Measurements from ENCODE around the gene FGF11. TPM values are rescaled to one million over a fixed set of nuclear protein-coding genes. Genes with fewer than 3 reads are reported as not detected.

Gene FGF11
- total and polyA plus RNA-seq, 2 of the 13 experiments (the other 11 are each of a cell fraction or from before 2014, with no cell fraction given), result 0.20 to 7.6 TPM

DNA sequence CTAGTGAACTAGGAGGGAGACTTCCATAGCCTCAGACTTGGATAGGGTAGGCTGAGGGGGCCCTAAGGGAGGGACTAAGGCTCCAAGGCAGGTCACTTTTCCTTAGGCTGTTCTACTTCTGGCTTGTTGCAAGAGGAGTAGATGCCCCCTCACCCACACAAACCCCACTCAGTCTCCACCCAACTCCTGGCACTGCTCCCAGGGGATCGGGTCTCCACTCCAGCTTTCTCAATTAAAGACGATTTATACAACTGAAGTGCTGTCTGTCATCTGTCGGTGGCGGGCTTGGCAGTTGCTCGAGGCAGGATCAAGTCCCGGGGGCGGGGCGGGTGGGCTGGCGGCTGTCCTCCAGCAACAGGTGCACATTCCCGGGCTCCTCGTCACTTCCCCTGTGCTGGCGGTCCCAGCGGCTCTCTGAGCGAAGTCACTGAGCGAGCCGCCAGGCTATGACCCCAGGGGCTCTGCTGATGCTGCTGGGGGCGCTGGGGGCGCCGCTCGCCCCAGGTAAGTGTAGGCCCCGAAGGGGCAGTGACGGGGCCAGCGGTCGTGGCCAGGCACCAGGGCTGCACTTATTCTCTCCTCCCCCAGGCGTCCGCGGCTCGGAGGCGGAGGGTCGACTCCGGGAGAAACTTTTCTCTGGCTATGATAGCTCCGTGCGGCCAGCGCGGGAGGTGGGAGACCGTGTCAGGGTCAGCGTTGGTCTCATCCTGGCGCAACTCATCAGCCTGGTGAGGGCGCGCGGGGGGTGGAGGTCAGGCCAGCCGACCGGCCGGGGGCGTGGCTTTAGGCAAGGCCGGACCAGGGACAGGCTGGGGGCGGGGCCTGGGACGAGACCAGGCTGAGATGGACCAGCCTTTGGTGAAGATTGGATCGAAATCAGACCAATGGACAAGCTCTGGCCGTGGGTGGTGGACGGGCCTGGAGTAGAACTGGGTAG is 5.6 kb downstream of the FGF11 start, which contains the start of gene CHRNB1 (continued):
- TF ChIP-seq, protein P1, sequence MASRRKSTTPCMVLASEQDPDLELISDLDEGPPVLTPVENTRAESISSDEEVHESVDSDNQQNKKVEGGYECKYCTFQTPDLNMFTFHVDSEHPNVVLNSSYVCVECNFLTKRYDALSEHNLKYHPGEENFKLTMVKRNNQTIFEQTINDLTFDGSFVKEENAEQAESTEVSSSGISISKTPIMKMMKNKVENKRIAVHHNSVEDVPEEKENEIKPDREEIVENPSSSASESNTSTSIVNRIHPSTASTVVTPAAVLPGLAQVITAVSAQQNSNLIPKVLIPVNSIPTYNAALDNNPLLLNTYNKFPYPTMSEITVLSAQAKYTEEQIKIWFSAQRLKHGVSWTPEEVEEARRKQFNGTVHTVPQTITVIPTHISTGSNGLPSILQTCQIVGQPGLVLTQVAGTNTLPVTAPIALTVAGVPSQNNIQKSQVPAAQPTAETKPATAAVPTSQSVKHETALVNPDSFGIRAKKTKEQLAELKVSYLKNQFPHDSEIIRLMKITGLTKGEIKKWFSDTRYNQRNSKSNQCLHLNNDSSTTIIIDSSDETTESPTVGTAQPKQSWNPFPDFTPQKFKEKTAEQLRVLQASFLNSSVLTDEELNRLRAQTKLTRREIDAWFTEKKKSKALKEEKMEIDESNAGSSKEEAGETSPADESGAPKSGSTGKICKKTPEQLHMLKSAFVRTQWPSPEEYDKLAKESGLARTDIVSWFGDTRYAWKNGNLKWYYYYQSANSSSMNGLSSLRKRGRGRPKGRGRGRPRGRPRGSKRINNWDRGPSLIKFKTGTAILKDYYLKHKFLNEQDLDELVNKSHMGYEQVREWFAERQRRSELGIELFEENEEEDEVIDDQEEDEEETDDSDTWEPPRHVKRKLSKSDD (CRISPR knock-in tag; IDR thresholded peaks at IDR 0.05; ENCODE audit: low read depth), result 0 out of 2 replicates have a peak, but pooled peaks have one; percentile 32
- peak; percentile 78 for TF ChIP-seq KDM2A (CRISPR knock-in tag; IDR thresholded peaks at IDR 0.05; ENCODE audit: borderline replicate concordance, low read depth)
- no peak for TF ChIP-seq SMC3 (IDR thresholded peaks at IDR 0.05; ENCODE audit: low read length)
- no peak for TF ChIP-seq PCBP2 (optimal IDR thresholded peaks at IDR 0.05; ENCODE audit: low read depth, low read length, poor library complexity, severe bottlenecking)
- no peak for TF ChIP-seq ZFYVE20 (CRISPR knock-in tag; IDR thresholded peaks at IDR 0.05; ENCODE audit: borderline replicate concordance, low read depth)
- peak; percentile 68 for TF ChIP-seq GATAD1 (CRISPR knock-in tag; IDR thresholded peaks at IDR 0.05)
- TF ChIP-seq ETV6 (CRISPR knock-in tag; conservative IDR thresholded peaks at IDR 0.05), result 0 out of 2 replicates have a peak, but pooled peaks have one; percentile 26
- no peak; the same call in 1 of the 2 replicates for TF ChIP-seq FOXC1 (CRISPR knock-in tag; IDR thresholded peaks at IDR 0.05; ENCODE audit: borderline replicate concordance)
- TF ChIP-seq RBFOX2 (IDR thresholded peaks at IDR 0.05; ENCODE audit: low read depth, low read length), result peak; percentile 78
- TF ChIP-seq, protein P2, sequence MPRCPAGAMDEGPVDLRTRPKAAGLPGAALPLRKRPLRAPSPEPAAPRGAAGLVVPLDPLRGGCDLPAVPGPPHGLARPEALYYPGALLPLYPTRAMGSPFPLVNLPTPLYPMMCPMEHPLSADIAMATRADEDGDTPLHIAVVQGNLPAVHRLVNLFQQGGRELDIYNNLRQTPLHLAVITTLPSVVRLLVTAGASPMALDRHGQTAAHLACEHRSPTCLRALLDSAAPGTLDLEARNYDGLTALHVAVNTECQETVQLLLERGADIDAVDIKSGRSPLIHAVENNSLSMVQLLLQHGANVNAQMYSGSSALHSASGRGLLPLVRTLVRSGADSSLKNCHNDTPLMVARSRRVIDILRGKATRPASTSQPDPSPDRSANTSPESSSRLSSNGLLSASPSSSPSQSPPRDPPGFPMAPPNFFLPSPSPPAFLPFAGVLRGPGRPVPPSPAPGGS (CRISPR knock-in tag; IDR thresholded peaks at IDR 0.05), result 0 out of 2 replicates have a peak, but pooled peaks have one; percentile 20
- TF ChIP-seq ZNF468 (CRISPR knock-in tag; IDR thresholded peaks at IDR 0.05), result no peak
- TF ChIP-seq GFI1 (CRISPR knock-in tag; IDR thresholded peaks at IDR 0.05; ENCODE audit: borderline replicate concordance), result no peak; the same call in 1 of the 2 replicates
- TF ChIP-seq, protein P3, sequence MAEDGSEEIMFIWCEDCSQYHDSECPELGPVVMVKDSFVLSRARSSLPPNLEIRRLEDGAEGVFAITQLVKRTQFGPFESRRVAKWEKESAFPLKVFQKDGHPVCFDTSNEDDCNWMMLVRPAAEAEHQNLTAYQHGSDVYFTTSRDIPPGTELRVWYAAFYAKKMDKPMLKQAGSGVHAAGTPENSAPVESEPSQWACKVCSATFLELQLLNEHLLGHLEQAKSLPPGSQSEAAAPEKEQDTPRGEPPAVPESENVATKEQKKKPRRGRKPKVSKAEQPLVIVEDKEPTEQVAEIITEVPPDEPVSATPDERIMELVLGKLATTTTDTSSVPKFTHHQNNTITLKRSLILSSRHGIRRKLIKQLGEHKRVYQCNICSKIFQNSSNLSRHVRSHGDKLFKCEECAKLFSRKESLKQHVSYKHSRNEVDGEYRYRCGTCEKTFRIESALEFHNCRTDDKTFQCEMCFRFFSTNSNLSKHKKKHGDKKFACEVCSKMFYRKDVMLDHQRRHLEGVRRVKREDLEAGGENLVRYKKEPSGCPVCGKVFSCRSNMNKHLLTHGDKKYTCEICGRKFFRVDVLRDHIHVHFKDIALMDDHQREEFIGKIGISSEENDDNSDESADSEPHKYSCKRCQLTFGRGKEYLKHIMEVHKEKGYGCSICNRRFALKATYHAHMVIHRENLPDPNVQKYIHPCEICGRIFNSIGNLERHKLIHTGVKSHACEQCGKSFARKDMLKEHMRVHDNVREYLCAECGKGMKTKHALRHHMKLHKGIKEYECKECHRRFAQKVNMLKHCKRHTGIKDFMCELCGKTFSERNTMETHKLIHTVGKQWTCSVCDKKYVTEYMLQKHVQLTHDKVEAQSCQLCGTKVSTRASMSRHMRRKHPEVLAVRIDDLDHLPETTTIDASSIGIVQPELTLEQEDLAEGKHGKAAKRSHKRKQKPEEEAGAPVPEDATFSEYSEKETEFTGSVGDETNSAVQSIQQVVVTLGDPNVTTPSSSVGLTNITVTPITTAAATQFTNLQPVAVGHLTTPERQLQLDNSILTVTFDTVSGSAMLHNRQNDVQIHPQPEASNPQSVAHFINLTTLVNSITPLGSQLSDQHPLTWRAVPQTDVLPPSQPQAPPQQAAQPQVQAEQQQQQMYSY (CRISPR knock-in tag; IDR thresholded peaks at IDR 0.05), result no peak
- no peak for TF ChIP-seq TAF15 (IDR thresholded peaks at IDR 0.05; ENCODE audit: low read depth, low read length, poor library complexity, severe bottlenecking)
- TF ChIP-seq, protein P4, sequence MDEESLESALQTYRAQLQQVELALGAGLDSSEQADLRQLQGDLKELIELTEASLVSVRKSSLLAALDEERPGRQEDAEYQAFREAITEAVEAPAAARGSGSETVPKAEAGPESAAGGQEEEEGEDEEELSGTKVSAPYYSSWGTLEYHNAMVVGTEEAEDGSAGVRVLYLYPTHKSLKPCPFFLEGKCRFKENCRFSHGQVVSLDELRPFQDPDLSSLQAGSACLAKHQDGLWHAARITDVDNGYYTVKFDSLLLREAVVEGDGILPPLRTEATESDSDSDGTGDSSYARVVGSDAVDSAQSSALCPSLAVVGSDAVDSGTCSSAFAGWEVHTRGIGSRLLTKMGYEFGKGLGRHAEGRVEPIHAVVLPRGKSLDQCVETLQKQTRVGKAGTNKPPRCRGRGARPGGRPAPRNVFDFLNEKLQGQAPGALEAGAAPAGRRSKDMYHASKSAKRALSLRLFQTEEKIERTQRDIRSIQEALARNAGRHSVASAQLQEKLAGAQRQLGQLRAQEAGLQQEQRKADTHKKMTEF (CRISPR knock-in tag; IDR thresholded peaks at IDR 0.05), result peak; percentile 66; the same call in 1 of the 2 replicates
- TF ChIP-seq MED13 (CRISPR knock-in tag; IDR thresholded peaks at IDR 0.05), result no peak
- TF ChIP-seq PHB2 (IDR thresholded peaks at IDR 0.05; ENCODE audit: partially characterized antibody), result no peak
- TF ChIP-seq ZNF775 (CRISPR knock-in tag; IDR thresholded peaks at IDR 0.05; ENCODE audit: borderline replicate concordance), result no peak
- TF ChIP-seq GTF2F1 (IDR thresholded peaks at IDR 0.05; ENCODE audit: low read length), result no peak

Data from HepG2 (cell line).